ENCODE results near the gene LRRC41.

- no peak for TF ChIP-seq POLR2AphosphoS5 (IDR thresholded peaks at IDR 0.05)
- no peak for TF ChIP-seq POLR2A (IDR thresholded peaks at IDR 0.05)
- TF ChIP-seq CTCF (IDR thresholded peaks at IDR 0.05) = no peak
- TF ChIP-seq EP300 (IDR thresholded peaks at IDR 0.05) = no peak
Observed at GRCh38 chr1:46352363-46352762, 48.9 kb upstream of the LRRC41 start.
